ENCODE data around the gene RASSF3.
"Not testable (repeated sequence)": the region's sequence is repeated elsewhere in the genome, so short reads cannot be mapped to it uniquely, and the experiment has no call there.

The RASSF3 gene

DNA sequence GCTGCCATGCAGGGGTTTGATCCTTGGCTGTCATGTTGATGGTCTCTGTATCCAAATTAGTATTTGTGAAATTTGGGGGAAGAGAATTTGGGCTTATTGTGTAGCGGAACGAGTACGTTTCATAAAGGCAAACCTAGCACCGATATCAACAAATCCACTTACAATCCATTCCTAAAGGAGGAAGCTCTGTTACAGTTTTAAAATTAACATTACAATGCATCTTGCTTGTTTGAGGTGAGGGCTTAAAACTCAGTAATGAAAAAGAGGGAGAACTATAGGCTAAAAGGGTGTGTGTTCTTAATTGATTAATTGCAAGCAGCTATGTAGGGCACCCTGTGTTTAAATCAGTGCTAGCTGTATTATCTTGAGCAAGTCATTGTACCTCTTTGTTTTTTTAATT, 13.7 kb downstream of the RASSF3 start:
- no peak overlapping the region for H3K4me3 ChIP-seq (ENCODE audit: low read depth, low read length)
- TF ChIP-seq, protein P1, sequence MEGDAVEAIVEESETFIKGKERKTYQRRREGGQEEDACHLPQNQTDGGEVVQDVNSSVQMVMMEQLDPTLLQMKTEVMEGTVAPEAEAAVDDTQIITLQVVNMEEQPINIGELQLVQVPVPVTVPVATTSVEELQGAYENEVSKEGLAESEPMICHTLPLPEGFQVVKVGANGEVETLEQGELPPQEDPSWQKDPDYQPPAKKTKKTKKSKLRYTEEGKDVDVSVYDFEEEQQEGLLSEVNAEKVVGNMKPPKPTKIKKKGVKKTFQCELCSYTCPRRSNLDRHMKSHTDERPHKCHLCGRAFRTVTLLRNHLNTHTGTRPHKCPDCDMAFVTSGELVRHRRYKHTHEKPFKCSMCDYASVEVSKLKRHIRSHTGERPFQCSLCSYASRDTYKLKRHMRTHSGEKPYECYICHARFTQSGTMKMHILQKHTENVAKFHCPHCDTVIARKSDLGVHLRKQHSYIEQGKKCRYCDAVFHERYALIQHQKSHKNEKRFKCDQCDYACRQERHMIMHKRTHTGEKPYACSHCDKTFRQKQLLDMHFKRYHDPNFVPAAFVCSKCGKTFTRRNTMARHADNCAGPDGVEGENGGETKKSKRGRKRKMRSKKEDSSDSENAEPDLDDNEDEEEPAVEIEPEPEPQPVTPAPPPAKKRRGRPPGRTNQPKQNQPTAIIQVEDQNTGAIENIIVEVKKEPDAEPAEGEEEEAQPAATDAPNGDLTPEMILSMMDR (IDR thresholded peaks at IDR 0.05; ENCODE audit: low read depth, low read length): no peak

DNA sequence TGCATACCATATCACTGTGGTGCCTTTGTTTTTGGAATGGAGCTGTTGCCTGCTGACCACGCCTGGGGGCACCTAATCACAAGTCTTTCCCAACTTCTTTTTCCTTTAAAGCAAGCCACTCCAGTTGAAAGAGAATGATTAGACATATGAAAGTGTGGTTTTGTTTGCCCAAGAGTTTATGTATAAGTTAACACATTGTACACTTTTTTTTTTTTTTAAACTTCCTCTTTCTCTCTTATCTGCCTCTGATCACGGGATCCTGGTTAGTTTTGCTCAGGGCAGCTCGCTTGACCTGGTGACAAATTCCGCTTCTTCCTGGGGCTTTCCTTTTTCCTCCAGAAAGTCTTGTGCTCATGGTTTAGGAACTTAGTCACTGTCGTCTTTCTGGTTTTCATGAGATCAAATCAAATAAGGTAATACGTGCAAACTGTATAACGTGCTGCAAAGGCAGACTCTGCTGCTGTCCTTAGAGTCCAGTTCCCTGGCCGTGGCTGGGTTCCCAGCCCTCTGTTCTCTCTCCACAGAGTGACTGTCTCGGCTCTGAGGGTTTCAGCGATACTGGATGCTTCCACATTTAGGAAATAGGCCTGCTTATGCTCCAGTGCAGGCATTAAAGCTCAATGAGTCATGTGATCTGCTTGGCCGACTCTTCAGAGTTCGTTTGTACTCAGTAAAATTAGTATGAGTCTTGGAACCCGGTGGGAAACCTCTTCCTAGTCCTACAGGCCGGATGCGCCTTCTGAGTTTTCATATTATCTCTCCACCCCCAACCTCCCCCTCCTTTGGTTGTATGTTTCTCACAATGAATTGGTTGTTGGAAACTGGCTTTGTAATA, 15.2 kb downstream of the RASSF3 start:
- TF ChIP-seq, protein P1 (IDR thresholded peaks at IDR 0.05; ENCODE audit: low read depth, low read length): no peak
- peak overlapping the region; percentile 43 for H3K4me3 ChIP-seq (ENCODE audit: low read depth, low read length)

DNA sequence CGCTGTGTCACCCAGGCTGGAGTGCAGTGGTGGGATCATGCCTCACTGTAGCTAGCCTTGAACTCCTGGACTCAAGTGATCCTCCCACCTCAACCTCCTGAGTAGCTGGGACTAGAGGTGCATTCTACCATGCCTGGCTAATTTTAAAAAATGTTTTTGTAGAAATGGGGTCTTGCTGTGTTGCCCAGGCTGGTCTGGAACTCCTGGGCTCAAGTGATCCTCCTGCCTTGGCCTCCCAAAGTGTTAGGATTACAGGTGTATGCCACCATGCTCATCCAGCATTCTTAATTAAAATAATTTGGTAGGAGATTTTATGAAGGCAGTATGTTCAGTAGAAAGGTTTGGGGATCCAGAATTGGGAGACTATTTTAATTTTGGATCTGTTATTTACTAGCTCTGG, 16.3 kb downstream of the RASSF3 start:
- not testable (repeated sequence) for H3K4me3 ChIP-seq (ENCODE audit: low read depth, low read length)

DNA sequence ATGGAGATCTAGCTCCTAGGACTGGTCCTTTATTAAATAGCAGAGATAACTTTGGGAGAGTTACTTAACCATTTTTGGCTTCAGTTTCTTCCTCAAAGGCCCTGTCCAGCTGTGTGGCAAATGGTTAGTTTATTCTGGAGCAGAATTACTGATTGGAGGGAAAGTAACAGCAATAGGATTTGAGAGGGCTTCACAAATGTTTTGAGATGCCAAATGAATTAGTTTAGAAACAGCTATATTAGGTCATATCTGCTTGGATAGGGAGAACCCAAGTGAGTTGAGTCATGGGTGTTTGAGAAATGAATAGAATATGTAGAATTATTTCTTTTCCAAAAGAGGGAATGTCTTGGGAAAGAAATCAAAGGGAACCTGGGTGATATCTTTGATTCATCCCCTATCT, 17.5 kb downstream of the RASSF3 start:
- no peak overlapping the region for H3K4me3 ChIP-seq (ENCODE audit: low read depth, low read length)
- TF ChIP-seq, protein P1 (IDR thresholded peaks at IDR 0.05; ENCODE audit: low read depth, low read length): no peak

DNA sequence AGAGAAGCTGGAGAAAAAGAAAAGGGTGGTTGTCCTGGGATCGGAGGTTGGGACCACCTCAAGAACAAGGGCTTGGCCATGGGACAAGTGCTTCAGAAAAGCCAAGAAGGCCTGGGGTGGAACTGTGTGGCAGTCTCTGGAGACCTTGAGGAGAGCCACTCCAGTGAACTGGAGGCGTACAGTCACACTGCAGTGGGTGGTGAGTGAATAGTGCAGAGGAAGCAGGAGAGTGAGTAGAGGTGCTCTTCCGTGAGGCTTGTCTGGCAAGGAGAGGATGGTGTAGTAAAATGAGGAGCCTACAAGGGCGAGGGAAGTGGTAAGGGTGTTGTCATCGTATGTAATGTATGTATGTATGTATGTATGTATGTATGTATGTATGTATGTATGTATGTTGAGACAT, 20.9 kb downstream of the RASSF3 start:
- no peak overlapping the region for H3K4me3 ChIP-seq (ENCODE audit: low read depth, low read length)
- TF ChIP-seq, protein P1 (IDR thresholded peaks at IDR 0.05; ENCODE audit: low read depth, low read length): no peak

DNA sequence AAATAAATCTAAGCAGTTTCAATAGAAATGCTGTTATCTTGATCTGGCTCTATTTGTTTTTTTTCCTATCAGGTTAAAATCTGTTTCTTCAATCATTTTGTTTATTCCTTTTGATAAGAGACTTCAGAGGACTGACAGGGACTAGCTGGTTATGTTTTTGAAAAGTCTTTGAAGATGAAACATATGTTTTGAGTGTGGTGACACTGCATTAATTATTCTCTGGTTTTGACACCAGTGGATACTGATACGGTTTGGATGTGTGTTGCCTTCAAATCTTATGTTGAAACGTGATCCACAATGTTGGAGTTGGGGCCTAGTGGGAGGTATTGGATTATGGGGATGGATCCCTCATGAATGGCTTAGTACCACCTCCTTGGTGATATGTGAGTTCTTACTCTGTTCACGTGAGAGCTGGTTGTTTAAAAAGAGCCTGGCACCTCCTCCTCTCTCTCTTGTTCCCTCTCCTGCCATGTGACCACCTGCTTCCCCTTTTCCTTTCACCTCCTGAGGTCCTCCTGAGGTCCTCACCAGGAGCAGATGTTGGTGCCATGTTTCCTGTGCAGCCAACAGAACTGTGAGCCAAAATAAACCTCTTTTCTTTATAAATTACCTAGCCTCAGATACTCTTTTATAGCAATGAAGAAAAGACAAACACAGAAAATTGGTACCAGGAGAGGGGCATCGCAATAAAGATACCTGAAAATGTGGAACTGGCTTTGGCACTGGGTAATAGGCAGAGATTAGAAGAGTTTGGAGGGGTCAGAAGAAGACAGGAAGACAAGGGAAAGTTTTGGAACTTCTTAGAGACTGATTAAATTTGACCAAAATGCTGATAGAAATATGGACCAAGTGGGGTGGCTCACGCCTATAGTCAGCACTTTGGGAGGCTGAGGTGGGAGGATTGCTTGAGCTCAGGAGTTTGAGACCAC, 23.0 kb downstream of the RASSF3 start:
- TF ChIP-seq, protein P1 (IDR thresholded peaks at IDR 0.05; ENCODE audit: low read depth, low read length): no peak
- no peak overlapping the region for H3K4me3 ChIP-seq (ENCODE audit: low read depth, low read length)

DNA sequence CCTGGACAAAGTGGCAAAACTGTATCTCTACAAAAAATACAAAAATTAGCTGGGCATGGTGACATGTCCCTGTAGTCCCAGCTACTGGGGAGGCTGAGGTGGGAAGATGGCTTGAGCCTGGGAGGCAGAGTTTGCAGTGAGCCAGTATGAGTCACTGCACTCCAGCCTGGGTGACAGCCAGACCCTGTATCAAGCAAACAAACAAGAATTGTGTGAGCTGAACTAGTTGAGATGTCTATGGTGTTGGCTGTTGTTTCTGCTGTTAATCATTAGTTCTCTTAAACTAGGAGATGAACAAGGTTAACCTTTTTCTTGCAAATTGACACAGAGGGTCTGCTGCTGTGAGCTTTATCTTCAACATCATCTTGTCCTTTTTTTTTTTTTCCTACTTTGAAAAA, 23.6 kb downstream of the RASSF3 start:
- no peak overlapping the region for H3K4me3 ChIP-seq (ENCODE audit: low read depth, low read length)
- TF ChIP-seq, protein P1 (IDR thresholded peaks at IDR 0.05; ENCODE audit: low read depth, low read length): no peak
